Psoas muscle (tissue), 8 donors: ENCODE results near the gene GPR176. TPM values are rescaled to one million over a fixed set of nuclear protein-coding genes. Genes with fewer than 3 reads are reported as not detected.

Experiments
- ATAC-seq, 4 donors: fragments of 200-7000 bp; cut with Tn5 transposase; one replicate each; pipeline ENCODE4 v1.9.1; 2020; ENCODE audit warnings: moderate library complexity in 3 of 4, mild to moderate bottlenecking in 2 of 4
- DNase-seq, 2 donors: peaks; one replicate each; pipeline ENCODE4 v3.0.0-alpha.2; 2020
- H3K27ac ChIP-seq: fragments of 200-600 bp; one replicate; pipeline ENCODE4 v1.8.0; 2022
- H3K27me3 ChIP-seq, 3 donors: fragments of 200-600 bp in 1 of 3; one replicate each; pipeline versions ENCODE4 v1.6.1 to v1.8.0; 2013 to 2022; ENCODE audit warnings: low read length in 2 of 3, mild to moderate bottlenecking in 2 of 3, moderate library complexity in 1 of 3; ENCODE audit not compliant: insufficient read depth in 3 of 3
- H3K36me3 ChIP-seq, 2 donors: fragments of 200-600 bp in 1 of 2; one replicate each; pipeline versions ENCODE4 v1.6.1 to v1.8.0; 2013 to 2022; ENCODE audit warnings: low read depth in 1 of 2, mild to moderate bottlenecking in 1 of 2, moderate library complexity in 1 of 2; ENCODE audit not compliant: insufficient read depth in 1 of 2
- H3K4me1 ChIP-seq: fragments of 200-600 bp; one replicate; pipeline ENCODE4 v1.8.0; 2022
- H3K4me3 ChIP-seq: fragments of 200-600 bp; one replicate; pipeline ENCODE4 v1.8.0; 2022; ENCODE audit warnings: mild to moderate bottlenecking
- H3K9me3 ChIP-seq: fragments of 200-600 bp; one replicate; pipeline ENCODE4 v1.8.0; 2022
- CTCF ChIP-seq: fragments of 200-600 bp; IDR thresholded peaks from one replicate; pipeline ENCODE4 v1.8.0; 2022; ENCODE audit warnings: antibody characterized with exemption
- WGBS, 3 donors: extraction: QIAGEN DNeasy Blood & Tissue Kit; methylation state at CpG; one replicate each; pipeline versions ENCODE4 v1.1.6 to v1.1.7; 2013; 5-methylcytosine and 5-hydroxymethylcytosine counted together
- intact Hi-C, 2 donors: fragments of 100-400 bp; cut with DNase I; formaldehyde crosslinking; loops; one replicate each; pipeline versions ENCODE4 v1.11.0 to v1.14.2; 2022
- polyA plus RNA-seq, 3 donors: library from polyadenylated mRNA; stranded (reverse); fragments of 200-250 nt; gene quantifications; one replicate each; pipeline ENCODE4 v1.2.3, GENCODE V29; 2013
- total RNA-seq, 4 donors: library from RNA; stranded (reverse); fragmentation: NEBNext Ultra II Directional in 2 of 4; extraction: Animal tissue kit (Norgen Biotek cat#: 25700) in 2 of 4; gene quantifications; one replicate each; pipeline versions ENCODE4 v1.2.1 to v1.2.4, GENCODE V29; 2021 to 2023
- donor health status: healthy with polysubstance abuse.
- donor health status: DM: no; HTN: no; CAD: no; lungs with moderate emphysema.
- donor health status: Bipolar disorder and iron deficiency.
- donor health status: healthy.
- donor health status: DM: yes; HTN: yes; CAD: no.
- donor health status: DM: no; HTN: no; CAD: no.
- donor health status: DM: no; HTN: no; CAD: no.
- donor health status: DM: yes; HTN: yes; CAD: no.

The GPR176 gene
- total and polyA plus RNA-seq, 7 donors = 0.30 to 1.3 (median 0.83) TPM

- no peak overlapping the region for H3K27ac ChIP-seq
- no peak for DNase-seq
- H3K9me3 ChIP-seq = no peaks in the 10 kb centered on the region
- TF ChIP-seq CTCF = no peak
- H3K4me1 ChIP-seq = no peaks in the 10 kb centered on the region
- 77 to 88% (median 78%) methylated on average over 4 of the region's 4 CpGs for WGBS, 3 donors
- no peak overlapping the region for H3K4me3 ChIP-seq
- intact Hi-C loops = loop anchor here (10.0 kb wide), 4 partner anchors 143 to 323 kb away; partner anchors contain the start of genes BMF (in 1 of the 2), GPR176 (in 1 of the 2) and SRP14 (in 1 of the 2)
- H3K36me3 ChIP-seq = no peaks in the 10 kb centered on the region
- no peak for ATAC-seq
- peaks cover 0 to 38% (median 0%) of the 10 kb centered on the region in 3 donors for H3K27me3 ChIP-seq
Observed at GRCh38 chr15:39781147-39781966, 138.7 kb downstream of the GPR176 start.

GRCh38 chr15:39778021-39778420 is 142.0 kb downstream of the GPR176 start:
- Histone ChIP-seq H3K27ac (no peak overlapping the region), H3K27me3 (peaks cover 0 to 33% (median 0%) of the 10 kb centered on the region in 3 donors), H3K36me3 (no peaks in the 10 kb centered on the region), H3K9me3 (no peaks in the 10 kb centered on the region), H3K4me3 (no peak overlapping the region), H3K4me1 (no peaks in the 10 kb centered on the region)
- intact Hi-C loops = no loop called here
- TF ChIP-seq CTCF = no peak
- 64 to 72% (median 69%) methylated on average over 3 of the region's 3 CpGs for WGBS, 3 donors
- DNase-seq = no peak
- ATAC-seq = no peak

- ATAC-seq (no peak), DNase-seq (no peak)
- H3K27me3 ChIP-seq = peaks cover 0 to 33% (median 0%) of the 10 kb centered on the region in 3 donors
- H3K9me3 ChIP-seq = no peaks in the 10 kb centered on the region
- H3K27ac ChIP-seq = no peak overlapping the region
- no peaks in the 10 kb centered on the region for H3K36me3 ChIP-seq
- H3K4me1 ChIP-seq = no peaks in the 10 kb centered on the region
- no peak for TF ChIP-seq CTCF
- no peak overlapping the region for H3K4me3 ChIP-seq
- intact Hi-C loops = no loop called here
- 62 to 76% (median 75%) methylated on average over 4 of the region's 4 CpGs for whole genome bisulfite sequencing, 3 donors
Observed at GRCh38 chr15:39777496-39777895, 142.6 kb downstream of the GPR176 start.

- WGBS, 3 donors = 78 to 90% (median 87%) methylated on average over 3 to 4 of the region's 4 CpGs
- Histone ChIP-seq H3K27ac (no peak overlapping the region), H3K9me3 (no peaks in the 10 kb centered on the region), H3K4me1 (no peaks in the 10 kb centered on the region), H3K4me3 (no peak overlapping the region), H3K27me3 (peaks cover 0 to 23% (median 0%) of the 10 kb centered on the region in 3 donors), H3K36me3 (no peaks in the 10 kb centered on the region)
- ATAC-seq (no peak), DNase-seq (no peak)
- no peak for TF ChIP-seq CTCF
- intact Hi-C loops = no loop called here
Observed at GRCh38 chr15:39776068-39776467, 144.0 kb downstream of the GPR176 start.
